Right atrium auricular region (tissue), 2 donors: ENCODE measurements around the gene UPF2. TPM values are rescaled to one million over a fixed set of nuclear protein-coding genes. Genes with fewer than 3 reads are reported as not detected.

Source experiments
- DNase-seq: peaks from one replicate; pipeline ENCODE4 v3.0.0-alpha.2; 2019; ENCODE audit warnings: low spot score
- H3K27ac ChIP-seq, 2 donors: fragments of 200-600 bp; sonication (generic); 1 replicate in 1 of 2; 2 replicates in 1 of 2; pipeline ENCODE4 v1.5.1; 2016 to 2019
- H3K27me3 ChIP-seq, 2 donors: fragments of 200-600 bp; sonication (generic); one replicate each; pipeline versions ENCODE4 v1.5.1 to v1.6.0; 2017 to 2019
- H3K36me3 ChIP-seq: fragments of 200-600 bp; sonication (generic); one replicate; pipeline ENCODE4 v1.5.1; 2016
- H3K4me1 ChIP-seq, 2 donors: fragments of 200-600 bp; sonication (generic); one replicate each; pipeline versions ENCODE4 v1.5.1 to v1.6.0; 2017 to 2019
- H3K4me3 ChIP-seq, 2 donors: fragments of 200-600 bp; sonication (generic); 1 replicate in 1 of 2; 2 replicates in 1 of 2; pipeline ENCODE4 v1.5.1; 2017 to 2019; ENCODE audit warnings: mild to moderate bottlenecking in 1 of 2, moderate library complexity in 1 of 2
- H3K9me3 ChIP-seq, 2 donors: fragments of 200-600 bp; sonication (generic); one replicate each; pipeline ENCODE4 v1.5.1; 2019
- total RNA-seq, 2 donors: library from RNA; depleted of rRNA; stranded (reverse); fragments of >200 nt; gene quantifications; one replicate each; pipeline ENCODE4 v1.1.0, GENCODE V29; 2016
- TF ChIP-seq, protein P1 (sequence below), 2 donors: fragments of 200-600 bp; sonication (generic); IDR thresholded peaks; one replicate each; pipeline ENCODE4 v1.5.1; 2019; ENCODE audit warnings: antibody characterized with exemption in 2 of 2

Gene UPF2
- total RNA-seq, 2 donors from 2014 or later = 11.8 to 13.1 TPM

DNA sequence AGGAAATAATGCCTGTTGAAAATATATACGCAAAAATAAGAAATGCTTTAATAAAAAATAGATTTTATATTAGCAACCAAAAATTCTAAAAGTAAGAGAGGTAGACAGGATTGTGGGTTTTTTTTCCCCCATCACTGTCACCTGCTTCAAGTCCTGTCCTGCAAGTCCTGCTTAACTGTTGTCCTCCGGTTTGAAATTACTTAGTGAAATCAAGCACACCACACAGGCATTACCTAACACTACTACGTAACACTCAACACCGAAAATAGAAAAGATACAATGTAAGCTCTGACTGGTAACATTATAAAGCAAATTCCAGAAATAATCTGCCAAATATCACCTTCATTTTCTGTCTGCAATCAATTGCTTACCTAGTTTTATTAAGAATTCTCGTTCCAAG lies 90.9 kb downstream of the UPF2 start:
- no peaks in the 10 kb centered on the region for H3K27me3 ChIP-seq
- no peaks in the 10 kb centered on the region for H3K4me1 ChIP-seq
- TF ChIP-seq, protein P1, sequence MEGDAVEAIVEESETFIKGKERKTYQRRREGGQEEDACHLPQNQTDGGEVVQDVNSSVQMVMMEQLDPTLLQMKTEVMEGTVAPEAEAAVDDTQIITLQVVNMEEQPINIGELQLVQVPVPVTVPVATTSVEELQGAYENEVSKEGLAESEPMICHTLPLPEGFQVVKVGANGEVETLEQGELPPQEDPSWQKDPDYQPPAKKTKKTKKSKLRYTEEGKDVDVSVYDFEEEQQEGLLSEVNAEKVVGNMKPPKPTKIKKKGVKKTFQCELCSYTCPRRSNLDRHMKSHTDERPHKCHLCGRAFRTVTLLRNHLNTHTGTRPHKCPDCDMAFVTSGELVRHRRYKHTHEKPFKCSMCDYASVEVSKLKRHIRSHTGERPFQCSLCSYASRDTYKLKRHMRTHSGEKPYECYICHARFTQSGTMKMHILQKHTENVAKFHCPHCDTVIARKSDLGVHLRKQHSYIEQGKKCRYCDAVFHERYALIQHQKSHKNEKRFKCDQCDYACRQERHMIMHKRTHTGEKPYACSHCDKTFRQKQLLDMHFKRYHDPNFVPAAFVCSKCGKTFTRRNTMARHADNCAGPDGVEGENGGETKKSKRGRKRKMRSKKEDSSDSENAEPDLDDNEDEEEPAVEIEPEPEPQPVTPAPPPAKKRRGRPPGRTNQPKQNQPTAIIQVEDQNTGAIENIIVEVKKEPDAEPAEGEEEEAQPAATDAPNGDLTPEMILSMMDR (IDR thresholded peaks at IDR 0.05) = no peak
- no peak for DNase-seq
- peaks cover 24% of the 10 kb centered on the region for H3K36me3 ChIP-seq
- no peaks in the 10 kb centered on the region for H3K9me3 ChIP-seq
- no peak overlapping the region for H3K27ac ChIP-seq
- H3K4me3 ChIP-seq = no peak overlapping the region

DNA sequence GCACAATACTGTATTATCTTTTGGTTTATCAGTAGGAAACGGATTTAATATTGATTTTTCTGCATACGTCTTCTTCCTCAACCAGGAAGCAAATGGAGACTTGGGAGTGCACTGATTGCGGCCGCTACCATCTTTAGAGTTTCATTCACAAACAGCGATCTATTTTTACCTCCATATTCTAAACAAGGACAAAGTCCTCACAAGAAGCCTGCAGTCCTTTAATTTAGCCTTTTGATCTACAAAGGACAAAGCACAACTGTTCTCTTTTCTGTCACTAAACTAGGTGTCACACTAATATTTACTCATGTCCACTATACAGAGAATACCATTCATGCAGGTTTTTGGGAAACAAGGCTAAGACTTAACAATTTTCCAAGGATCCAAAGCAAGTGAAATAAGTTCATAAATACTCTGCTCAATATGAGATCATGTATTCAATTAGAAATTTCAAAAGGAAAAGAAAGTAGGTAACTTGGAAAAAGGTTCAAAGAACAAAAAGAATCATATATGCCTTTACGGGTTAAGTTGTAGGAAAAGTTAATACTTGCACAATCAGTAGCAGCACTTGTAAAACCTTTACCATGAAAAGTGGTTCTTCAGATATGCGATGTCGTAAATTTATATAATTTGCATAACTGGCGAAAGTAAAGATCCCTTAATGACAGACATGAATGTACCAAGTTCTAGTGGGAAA lies 92.1 kb downstream of the UPF2 start:
- H3K4me3 ChIP-seq = no peak overlapping the region
- H3K4me1 ChIP-seq = peaks cover 0 to 4% of the 10 kb centered on the region in 2 donors
- no peaks in the 10 kb centered on the region for H3K9me3 ChIP-seq
- DNase-seq = no peak
- peaks cover 14% of the 10 kb centered on the region for H3K36me3 ChIP-seq
- H3K27me3 ChIP-seq = no peaks in the 10 kb centered on the region
- no peak overlapping the region for H3K27ac ChIP-seq
- TF ChIP-seq, protein P1 (IDR thresholded peaks at IDR 0.05) = no peak

DNA sequence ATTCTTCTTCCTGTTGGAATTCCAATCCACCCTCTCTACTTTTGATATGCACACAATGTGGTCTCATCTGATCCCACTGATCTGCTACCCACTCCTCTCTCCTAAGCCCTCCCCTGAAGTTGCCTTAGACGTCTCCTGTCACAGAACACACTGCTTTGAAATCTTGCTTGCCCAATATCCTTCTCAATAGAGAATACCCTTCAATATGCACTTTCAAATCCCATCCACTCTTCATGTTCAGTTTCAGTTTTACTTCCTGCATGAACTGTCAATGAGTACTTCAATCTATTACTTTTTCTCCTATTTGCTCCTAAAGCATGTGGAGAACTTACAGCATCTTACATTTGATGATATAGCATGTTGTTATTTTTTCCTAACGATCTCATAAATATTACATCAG lies 93.5 kb downstream of the UPF2 start:
- TF ChIP-seq, protein P1 (IDR thresholded peaks at IDR 0.05) = no peak
- Histone ChIP-seq H3K27me3 (no peaks in the 10 kb centered on the region), H3K4me3 (no peak overlapping the region), H3K36me3 (peaks cover 6% of the 10 kb centered on the region), H3K27ac (no peak overlapping the region), H3K4me1 (peaks cover 0 to 6% of the 10 kb centered on the region in 2 donors), H3K9me3 (no peaks in the 10 kb centered on the region)
- no peak for DNase-seq

DNA sequence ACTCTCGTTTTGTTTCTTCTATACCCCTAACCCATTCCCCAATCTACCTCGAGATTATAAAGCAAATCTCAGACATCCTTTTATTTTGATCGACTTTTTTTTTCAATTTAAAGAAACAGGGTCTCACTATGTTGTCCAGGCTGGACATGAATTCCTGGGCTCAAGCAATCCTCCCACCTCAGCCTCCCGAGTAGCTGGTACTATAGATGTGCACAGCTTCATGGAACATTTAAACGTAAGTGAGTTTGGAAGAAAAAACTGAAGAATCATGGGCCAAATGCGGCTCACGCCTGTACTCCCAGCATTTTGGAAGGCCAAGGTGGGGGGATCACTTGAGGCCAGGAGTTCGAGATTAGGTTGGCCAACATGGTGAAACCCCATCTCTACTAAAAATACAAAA lies 96.0 kb downstream of the UPF2 start:
- Histone ChIP-seq H3K27me3 (no peaks in the 10 kb centered on the region), H3K4me3 (no peak overlapping the region), H3K27ac (no peak overlapping the region), H3K36me3 (peaks cover 18% of the 10 kb centered on the region), H3K4me1 (peaks cover 0 to 6% of the 10 kb centered on the region in 2 donors), H3K9me3 (no peaks in the 10 kb centered on the region)
- TF ChIP-seq, protein P1 (IDR thresholded peaks at IDR 0.05) = no peak
- no peak for DNase-seq

DNA sequence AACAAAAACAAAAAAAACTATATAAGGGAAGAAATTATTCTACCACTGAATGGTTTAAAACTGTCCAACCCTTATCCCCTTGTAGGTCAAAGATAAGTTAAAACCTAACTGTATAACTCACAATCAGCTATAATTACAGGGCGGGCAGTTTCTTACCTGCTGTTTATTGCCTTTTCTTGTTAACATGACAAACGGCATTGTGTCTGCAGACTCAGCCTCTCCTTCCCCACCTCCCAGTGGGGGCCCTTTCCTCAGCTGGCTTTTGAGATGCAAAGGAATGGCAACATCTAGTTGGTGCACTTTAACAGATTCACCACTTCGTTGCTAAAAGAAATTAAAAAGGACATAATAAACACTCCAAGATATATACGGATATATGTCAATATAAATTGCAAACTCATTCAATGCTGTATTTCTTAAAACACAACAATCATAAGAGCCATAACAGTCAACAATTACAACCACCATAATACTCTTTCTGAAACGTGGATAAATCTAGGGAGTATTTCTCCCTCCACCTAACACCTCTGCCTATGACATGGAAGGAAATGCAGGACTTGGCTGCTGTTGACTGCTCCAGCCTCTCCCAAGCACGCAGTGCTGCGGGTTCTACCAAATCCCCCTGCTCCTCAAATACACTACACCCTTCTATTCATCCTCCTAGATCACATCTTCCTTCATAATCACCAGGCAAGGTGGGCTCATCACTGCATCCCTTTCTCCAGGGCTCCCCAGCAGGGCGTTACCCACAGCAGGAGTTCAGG lies 106.0 kb downstream of the UPF2 start:
- H3K27me3 ChIP-seq = no peaks in the 10 kb centered on the region
- DNase-seq = no peak
- no peaks in the 10 kb centered on the region for H3K4me1 ChIP-seq
- H3K9me3 ChIP-seq = no peaks in the 10 kb centered on the region
- TF ChIP-seq, protein P1 (IDR thresholded peaks at IDR 0.05) = no peak
- H3K4me3 ChIP-seq = no peak overlapping the region
- peaks cover 43% of the 10 kb centered on the region for H3K36me3 ChIP-seq
- H3K27ac ChIP-seq = no peak overlapping the region
